AML-193 (cell line): Measurements from ENCODE around the gene GMEB2.
"Not testable (repeated sequence)": the region's sequence is repeated elsewhere in the genome, so short reads cannot be mapped to it uniquely, and the experiment has no call there.

Experiments used
- DNase-seq, 2 experiments: peaks; one replicate each; lab custom pipeline; 2025; lab: John Stamatoyannopoulos, UW

The GMEB2 gene

GRCh38 chr20:63572071-63572787 lies 54.7 kb downstream of the GMEB2 start:
- DNase-seq: no peak

GRCh38 chr20:63571087-63571478 lies 55.8 kb downstream of the GMEB2 start:
- not testable (repeated sequence) for DNase-seq

GRCh38 chr20:63570281-63571086 lies 56.4 kb downstream of the GMEB2 start:
- DNase-seq: no peak

GRCh38 chr20:63568986-63569949 lies 57.6 kb downstream of the GMEB2 start:
- no peak for DNase-seq

- no peak for DNase-seq
Measured at GRCh38 chr20:63568170-63568981, 58.5 kb downstream of the GMEB2 start.

- peak; percentile 73 to 77 for DNase-seq
Measured at GRCh38 chr20:63567386-63568169, 59.3 kb downstream of the GMEB2 start.

GRCh38 chr20:63567136-63567385 lies 59.8 kb downstream of the GMEB2 start:
- no peak for DNase-seq

GRCh38 chr20:63566395-63567135 lies 60.3 kb downstream of the GMEB2 start:
- no peak for DNase-seq

- no peak for DNase-seq
Measured at GRCh38 chr20:63565699-63566335, 61.1 kb downstream of the GMEB2 start.

- DNase-seq: no peak
Measured at GRCh38 chr20:63565021-63565698, 61.7 kb downstream of the GMEB2 start.

- no peak for DNase-seq
Measured at GRCh38 chr20:63564036-63564810, 62.7 kb downstream of the GMEB2 start.

GRCh38 chr20:63563225-63563935 lies 63.5 kb downstream of the GMEB2 start:
- no peak for DNase-seq

- DNase-seq: no peak
Measured at GRCh38 chr20:63562461-63563224, 64.3 kb downstream of the GMEB2 start.

GRCh38 chr20:63561624-63562396 lies 65.1 kb downstream of the GMEB2 start:
- DNase-seq: no peak

GRCh38 chr20:63560856-63561609 lies 65.9 kb downstream of the GMEB2 start:
- DNase-seq: no peak
